Measurements from ENCODE around the gene CLPTM1.

CLPTM1 gene

GRCh38 chr19:44957526-44957925 is 2.3 kb downstream of the CLPTM1 start:
- no peak overlapping the region for H3K4me3 ChIP-seq (ENCODE audit: low read depth, low read length)
- DNase-seq (ENCODE audit: low read depth), result no peak
- TF ChIP-seq CTCF (IDR thresholded peaks at IDR 0.05; ENCODE audit: low read depth, low read length, missing control alignments), result no peak

- no peak overlapping the region for H3K4me3 ChIP-seq (ENCODE audit: low read depth, low read length)
- no peak for DNase-seq (ENCODE audit: low read depth)
- TF ChIP-seq CTCF (IDR thresholded peaks at IDR 0.05; ENCODE audit: low read depth, low read length, missing control alignments), result no peak
Observed at GRCh38 chr19:44958090-44958489, 2.9 kb downstream of the CLPTM1 start.

GRCh38 chr19:44959691-44960090 is 4.5 kb downstream of the CLPTM1 start:
- H3K4me3 ChIP-seq (ENCODE audit: low read depth, low read length), result no peak overlapping the region
- TF ChIP-seq CTCF (IDR thresholded peaks at IDR 0.05; ENCODE audit: low read depth, low read length, missing control alignments), result no peak
- no peak for DNase-seq (ENCODE audit: low read depth)

- TF ChIP-seq CTCF (IDR thresholded peaks at IDR 0.05; ENCODE audit: low read depth, low read length, missing control alignments), result no peak
- no peak for DNase-seq (ENCODE audit: low read depth)
- no peak overlapping the region for H3K4me3 ChIP-seq (ENCODE audit: low read depth, low read length)
Observed at GRCh38 chr19:44960906-44961728, 5.9 kb downstream of the CLPTM1 start.

- H3K4me3 ChIP-seq (ENCODE audit: low read depth, low read length), result no peak overlapping the region
Observed at GRCh38 chr19:44961821-44962220, 6.6 kb downstream of the CLPTM1 start.

GRCh38 chr19:44968118-44968517 is 12.9 kb downstream of the CLPTM1 start:
- H3K4me3 ChIP-seq (ENCODE audit: low read depth, low read length), result no peak overlapping the region
- TF ChIP-seq CTCF (IDR thresholded peaks at IDR 0.05; ENCODE audit: low read depth, low read length, missing control alignments), result no peak
- DNase-seq (ENCODE audit: low read depth), result no peak

More at GRCh38 chr19:44961821-44962220, 6.6 kb downstream of the CLPTM1 start:
- no peak for TF ChIP-seq CTCF (IDR thresholded peaks at IDR 0.05; ENCODE audit: low read depth, low read length, missing control alignments)
- DNase-seq (ENCODE audit: low read depth), result no peak

GRCh38 chr19:44968670-44969069 is 13.5 kb downstream of the CLPTM1 start:
- no peak for DNase-seq (ENCODE audit: low read depth)
- no peak for TF ChIP-seq CTCF (IDR thresholded peaks at IDR 0.05; ENCODE audit: low read depth, low read length, missing control alignments)
- H3K4me3 ChIP-seq (ENCODE audit: low read depth, low read length), result no peak overlapping the region
